NCI-H510A treated with DMSO at 0.1 percent for 48 hours (cell line): ENCODE data around the gene MCM5.
"Not testable (repeated sequence)": the region's sequence is repeated elsewhere in the genome, so short reads cannot be mapped to it uniquely, and the experiment has no call there.

ENCODE experiments used
- DNase-seq: peaks from one replicate; lab custom pipeline; 2025; lab: John Stamatoyannopoulos, UW

MCM5 gene

GRCh38 chr22:35432228-35432905 is 32.4 kb downstream of the MCM5 start:
- no peak for DNase-seq

GRCh38 chr22:35434061-35434710 is 34.2 kb downstream of the MCM5 start:
- no peak for DNase-seq

GRCh38 chr22:35435201-35435740 is 35.3 kb downstream of the MCM5 start:
- no peak for DNase-seq

- DNase-seq = no peak
Observed at GRCh38 chr22:35436421-35436820, 36.5 kb downstream of the MCM5 start.

- DNase-seq = no peak
Observed at GRCh38 chr22:35437049-35437448, 37.1 kb downstream of the MCM5 start.

GRCh38 chr22:35438673-35439364 is 38.9 kb downstream of the MCM5 start:
- DNase-seq = not testable (repeated sequence)

GRCh38 chr22:35439365-35439717 is 39.4 kb downstream of the MCM5 start:
- no peak for DNase-seq

- no peak for DNase-seq
Observed at GRCh38 chr22:35440129-35440528, 40.2 kb downstream of the MCM5 start.

GRCh38 chr22:35441489-35442100 is 41.7 kb downstream of the MCM5 start:
- DNase-seq = no peak

GRCh38 chr22:35442471-35442870 is 42.5 kb downstream of the MCM5 start:
- no peak for DNase-seq

GRCh38 chr22:35443338-35443737 is 43.4 kb downstream of the MCM5 start:
- DNase-seq = no peak

- DNase-seq = no peak
Observed at GRCh38 chr22:35443790-35444684, 44.1 kb downstream of the MCM5 start.

- DNase-seq = no peak
Observed at GRCh38 chr22:35444685-35445399, 44.9 kb downstream of the MCM5 start.

- no peak for DNase-seq
Observed at GRCh38 chr22:35445933-35446332, 46.0 kb downstream of the MCM5 start.

GRCh38 chr22:35446365-35446764 is 46.4 kb downstream of the MCM5 start:
- no peak for DNase-seq

- no peak for DNase-seq
Observed at GRCh38 chr22:35448523-35448922, 48.6 kb downstream of the MCM5 start.

GRCh38 chr22:35449829-35450689 is 50.1 kb downstream of the MCM5 start:
- no peak for DNase-seq

- no peak for DNase-seq
Observed at GRCh38 chr22:35450824-35451569, 51.1 kb downstream of the MCM5 start.

- DNase-seq = no peak
Observed at GRCh38 chr22:35451592-35451991, 51.7 kb downstream of the MCM5 start.
